NCI-H2196 treated with DMSO at 0.1 percent for 48 hours (cell line): ENCODE measurements around the gene LILRB2.
"Not testable (repeated sequence)": the region's sequence is repeated elsewhere in the genome, so short reads cannot be mapped to it uniquely, and the experiment has no call there.

Source experiments
- DNase-seq: peaks from one replicate; lab custom pipeline; 2025; ENCODE audit not compliant: unreplicated experiment; lab: John Stamatoyannopoulos, UW

Gene LILRB2

GRCh38 chr19:54275951-54276350 is 5.0 kb downstream of the LILRB2 start:
- DNase-seq, result no peak

GRCh38 chr19:54274516-54274915 is 6.4 kb downstream of the LILRB2 start:
- not testable (repeated sequence) for DNase-seq

GRCh38 chr19:54273821-54274220 is 7.1 kb downstream of the LILRB2 start:
- no peak for DNase-seq

- DNase-seq, result not testable (repeated sequence)
These were observed 8.7 kb downstream of the LILRB2 start for GRCh38 chr19:54272181-54272580.

GRCh38 chr19:54271587-54271986 is 9.3 kb downstream of the LILRB2 start:
- not testable (repeated sequence) for DNase-seq

GRCh38 chr19:54271106-54271505 is 9.8 kb downstream of the LILRB2 start:
- DNase-seq, result no peak

GRCh38 chr19:54268936-54269335 is 12.0 kb downstream of the LILRB2 start:
- no peak for DNase-seq

GRCh38 chr19:54266133-54266532 is 14.8 kb downstream of the LILRB2 start:
- peak; percentile 18 for DNase-seq

GRCh38 chr19:54262470-54262869 is 18.4 kb downstream of the LILRB2 start:
- no peak for DNase-seq

GRCh38 chr19:54262066-54262465 is 18.8 kb downstream of the LILRB2 start:
- no peak for DNase-seq

- DNase-seq, result no peak
These were observed 23.8 kb downstream of the LILRB2 start, which contains the start of gene LILRB5 for GRCh38 chr19:54257116-54257480. Gene LILRB5, minus strand, starts transcription at chr19:54257273. Its CDS starts 80 bp downstream, at chr19:54257193.

GRCh38 chr19:54256250-54257115 is 24.4 kb downstream of the LILRB2 start:
- DNase-seq, result no peak

GRCh38 chr19:54255105-54255775 is 25.7 kb downstream of the LILRB2 start:
- DNase-seq, result no peak

- no peak for DNase-seq
These were observed 26.6 kb downstream of the LILRB2 start for GRCh38 chr19:54254195-54254906.

- DNase-seq, result no peak
These were observed 27.3 kb downstream of the LILRB2 start for GRCh38 chr19:54253331-54254194.

- no peak for DNase-seq
These were observed 28.1 kb downstream of the LILRB2 start for GRCh38 chr19:54252845-54253244.

GRCh38 chr19:54252243-54252642 is 28.7 kb downstream of the LILRB2 start:
- no peak for DNase-seq

GRCh38 chr19:54248016-54248601 is 32.8 kb downstream of the LILRB2 start:
- no peak for DNase-seq

- no peak for DNase-seq
These were observed 33.6 kb downstream of the LILRB2 start for GRCh38 chr19:54247106-54247930.
